Karpas-422 (cell line): ENCODE data around the gene RO60. TPM values are rescaled to one million over a fixed set of nuclear protein-coding genes. Genes with fewer than 3 reads are reported as not detected.

Experiments
- DNase-seq: peaks from one replicate; pipeline ENCODE4 v3.0.0-alpha.2; 2015
- H2AFZ ChIP-seq: fragments of 200-600 bp; sonication (generic); 2 replicates; pipeline ENCODE4 v1.6.1; 2014; ENCODE audit warnings: antibody characterized with exemption, low read length, mixed read lengths
- H3K27ac ChIP-seq: fragments of 200-600 bp; sonication (generic); 2 replicates; pipeline ENCODE4 v1.5.1; 2014; ENCODE audit warnings: mild to moderate bottlenecking, low read length, moderate library complexity
- H3K27me3 ChIP-seq: fragments of 200-600 bp; sonication (generic); 2 replicates; pipeline ENCODE4 v1.6.1; 2014; ENCODE audit warnings: low read length, mixed read lengths
- H3K36me3 ChIP-seq: fragments of 200-600 bp; sonication (generic); 2 replicates; pipeline ENCODE4 v1.6.1; 2014; ENCODE audit warnings: low read length, mixed read lengths; ENCODE audit not compliant: insufficient read depth
- H3K4me1 ChIP-seq: fragments of 200-600 bp; sonication (generic); 2 replicates; pipeline ENCODE4 v1.6.1; 2014; ENCODE audit warnings: mild to moderate bottlenecking, low read length, mixed read lengths
- H3K4me2 ChIP-seq: fragments of 200-600 bp; sonication (generic); 2 replicates; pipeline ENCODE4 v1.6.1; 2014; ENCODE audit warnings: low read length, low read depth, mild to moderate bottlenecking; ENCODE audit not compliant: poor library complexity, severe bottlenecking
- H3K4me3 ChIP-seq: fragments of 200-600 bp; sonication (generic); 2 replicates; pipeline ENCODE4 v1.5.1; 2014; ENCODE audit warnings: mild to moderate bottlenecking, antibody characterized with exemption, low read length, mixed read lengths
- H3K79me2 ChIP-seq: fragments of 200-600 bp; sonication (generic); 2 replicates; pipeline ENCODE4 v1.6.1; 2014; ENCODE audit warnings: mild to moderate bottlenecking, low read length, mixed read lengths
- H3K9ac ChIP-seq: fragments of 200-600 bp; sonication (generic); 2 replicates; pipeline ENCODE4 v1.6.0; 2014; ENCODE audit warnings: low read length
- H3K9me2 ChIP-seq: fragments of 200-600 bp; sonication (generic), shearing (Covaris generic); replicated peaks from 2 replicates; pipeline ENCODE4 v1.6.0; 2014; ENCODE audit warnings: mild to moderate bottlenecking, low read length, moderate library complexity; ENCODE audit not compliant: insufficient read depth
- H3K9me3 ChIP-seq: fragments of 300-700, 200-600 bp; sonication (generic); 2 replicates; pipeline ENCODE4 v1.6.1; 2014; ENCODE audit warnings: low read length, mixed read lengths
- H4K20me1 ChIP-seq: fragments of 200-600 bp; sonication (generic); 2 replicates; pipeline ENCODE4 v1.6.1; 2014; ENCODE audit warnings: mild to moderate bottlenecking, antibody characterized with exemption, low read length, low read depth; ENCODE audit not compliant: insufficient read depth
- small RNA-seq: library from RNA; depleted of rRNA; stranded (forward); fragments of <200 nt; gene quantifications from one replicate; pipeline ENCODE3, GENCODE V24; 2014
- total RNA-seq: library from RNA; depleted of rRNA; stranded (reverse); fragments of >200 nt; shearing (Covaris generic); gene quantifications from 2 replicates; pipeline ENCODE4 v1.2.3, GENCODE V29; 2014; ENCODE audit warnings: low replicate concordance; rRNA removed

Gene RO60
- total RNA-seq, 1 experiment from 2014 or later: 168 TPM

GRCh38 chr1:193104907-193105820 lies 45.8 kb downstream of the RO60 start, which contains the start of gene GLRX2:
Gene GLRX2, minus strand, starts transcription at chr1:193105414. Its CDS starts 32 bp downstream, at chr1:193105382.
- H3K27me3 ChIP-seq: no peaks in the 10 kb centered on the region
- H3K9ac ChIP-seq: peak within 1 kb of the TSS; percentile 85
- H4K20me1 ChIP-seq: no peaks in the 10 kb centered on the region
- H3K79me2 ChIP-seq: peaks cover 45% of the 10 kb centered on the region
- no peaks in the 10 kb centered on the region for H3K9me2 ChIP-seq
- H3K36me3 ChIP-seq: peaks cover 10% of the 10 kb centered on the region; the same call in 1 of the 2 replicates
- peak; percentile 85 for DNase-seq
- H3K9me3 ChIP-seq: no peaks in the 10 kb centered on the region
- peaks cover 21% of the 10 kb centered on the region for H3K4me1 ChIP-seq
- peak within 1 kb of the TSS; percentile 99 for H3K4me2 ChIP-seq
- peak within 1 kb of the TSS; percentile 98 for H3K4me3 ChIP-seq
- H3K27ac ChIP-seq: no peak within 1 kb of the TSS
- H2AFZ ChIP-seq: peak within 1 kb of the TSS; percentile 100

DNA sequence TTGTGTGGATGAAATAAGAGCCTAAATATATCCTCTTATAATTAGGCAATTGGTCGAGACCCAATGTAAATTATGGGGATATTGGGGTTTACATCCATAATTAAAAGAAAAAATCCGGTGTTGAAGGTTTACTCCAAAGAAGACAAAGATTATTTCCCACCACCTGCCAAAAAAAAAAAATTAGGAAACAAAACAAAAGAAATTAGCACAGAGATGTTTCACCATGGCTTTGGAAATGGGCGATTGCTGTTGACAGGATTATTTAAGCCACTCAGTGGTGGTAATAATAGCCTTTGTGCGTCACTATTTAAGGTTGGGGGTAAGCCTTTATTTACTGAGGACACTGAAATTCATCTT lies 46.4 kb downstream of the RO60 start:
- Histone ChIP-seq H3K79me2 (peaks cover 40% of the 10 kb centered on the region), H3K27me3 (no peaks in the 10 kb centered on the region), H2AFZ (peak overlapping the region; percentile 100), H3K27ac (no peak overlapping the region), H3K9ac (peak overlapping the region; percentile 85), H3K9me3 (no peaks in the 10 kb centered on the region), H3K4me1 (peaks cover 21% of the 10 kb centered on the region), H3K4me2 (peak overlapping the region; percentile 99), H4K20me1 (no peaks in the 10 kb centered on the region), H3K4me3 (peak overlapping the region; percentile 98), H3K9me2 (no peaks in the 10 kb centered on the region), H3K36me3 (peaks cover 4% of the 10 kb centered on the region; the same call in 1 of the 2 replicates)
- DNase-seq: no peak

- no peaks in the 10 kb centered on the region for H4K20me1 ChIP-seq
- H3K9me2 ChIP-seq: no peaks in the 10 kb centered on the region
- no peak overlapping the region for H2AFZ ChIP-seq
- DNase-seq: no peak
- no peak overlapping the region for H3K4me3 ChIP-seq
- no peak overlapping the region for H3K9ac ChIP-seq
- peaks cover 14% of the 10 kb centered on the region for H3K79me2 ChIP-seq
- no peak overlapping the region for H3K27ac ChIP-seq
- peaks cover 16% of the 10 kb centered on the region for H3K4me1 ChIP-seq
- H3K4me2 ChIP-seq: no peak overlapping the region
- no peaks in the 10 kb centered on the region for H3K27me3 ChIP-seq
- H3K36me3 ChIP-seq: no peaks in the 10 kb centered on the region
- H3K9me3 ChIP-seq: no peaks in the 10 kb centered on the region
These were observed 49.1 kb downstream of the RO60 start for GRCh38 chr1:193108471-193108870.

Small RNA genes lying within 50 kb of the gene (small RNA-seq; reads per million reads assigned to genes)
- gene SCARNA18B: not detected

Other genes with a start within 250 kb of the RO60 start
- gene UCHL5, start 252 bp upstream of the RO60 start, total RNA-seq: 48.8 and 63.4 TPM in 2 replicates
- gene GLRX2, start 45.8 kb downstream of the RO60 start, total RNA-seq: 13.3 and 30.9 TPM in 2 replicates
- gene CDC73, start 62.4 kb downstream of the RO60 start, total RNA-seq: 21.1 and 37.9 TPM in 2 replicates
- gene B3GALT2, start 127.0 kb downstream of the RO60 start, total RNA-seq: not detected in 2 replicates